ENCODE data around the gene IFNL4. TPM values are rescaled to one million over a fixed set of nuclear protein-coding genes. Genes with fewer than 3 reads are reported as not detected.

The IFNL4 gene
- total and polyA plus RNA-seq, 9 of the 15 experiments (the other 6 are each of a cell fraction or from before 2014, with no cell fraction given): not detected

GRCh38 chr19:39251081-39251480 lies 2.4 kb upstream of the IFNL4 start:
- Histone ChIP-seq H3K9me3 (replicated peaks; ENCODE audit: control insufficient read depth, insufficient read depth, low read depth, low read length) (no peaks in the 10 kb centered on the region), H3K4me1 (replicated peaks in 1 of 2; ENCODE audit: control insufficient read depth in 2 of 2, insufficient read depth in 2 of 2, low read length in 2 of 2) (peaks cover 38 to 51% of the 10 kb centered on the region in 2 experiments), H3K4me3 (no peak overlapping the region), H3K36me3 (ENCODE audit: control insufficient read depth, insufficient read depth, low read length) (no peaks in the 10 kb centered on the region), H4K20me1 (replicated peaks; ENCODE audit: control insufficient read depth, insufficient read depth, low read length) (no peaks in the 10 kb centered on the region), H3K9ac (ENCODE audit: insufficient read depth in 1 of 2, low read depth in 2 of 2, low read length in 2 of 2) (no peak overlapping the region), H3K27ac (ENCODE audit: extremely low read depth, low read depth, low read length) (no peak overlapping the region), H3K4me2 (ENCODE audit: insufficient read depth, low read length) (no peak overlapping the region), H3K9me1 (ENCODE audit: control insufficient read depth, insufficient read depth, low read length) (no peaks in the 10 kb centered on the region), H3K79me2 (ENCODE audit: control insufficient read depth, insufficient read depth, low read length) (no peaks in the 10 kb centered on the region), H3K27me3 (ENCODE audit: control insufficient read depth in 2 of 2, insufficient read depth in 2 of 2, low read length in 2 of 2) (no peaks in the 10 kb centered on the region), H2AFZ (ENCODE audit: low read depth, low read length) (no peak overlapping the region)
- intact Hi-C loops (cut with micrococcal nuclease): loop anchor here (10.0 kb wide), 1 partner anchor 54 kb away; no protein-coding TSS in a partner anchor
- TF ChIP-seq MEF2D (tag; conservative IDR thresholded peaks at IDR 0.05; ENCODE audit: low read depth) (no peak), NR2C1 (IDR thresholded peaks at IDR 0.05) (no peak), NR2C1 (tag; IDR thresholded peaks at IDR 0.05) (0 out of 2 replicates have a peak, but pooled peaks have one; percentile 14), DDX20 (tag; IDR thresholded peaks at IDR 0.05; ENCODE audit: low read depth) (0 out of 2 replicates have a peak, but pooled peaks have one; percentile 25), ZNF592 (IDR thresholded peaks at IDR 0.05) (0 out of 2 replicates have a peak, but pooled peaks have one; percentile 40)
- WGBS (ENCODE audit: insufficient coverage, low coverage, missing lambda C conversion rate): 24% methylated on average over 4 of the region's 5 CpGs
- FAIRE-seq: no peak
- in situ Hi-C loops (cut with MboI): no loop called here
- CTCF ChIA-PET (ENCODE audit: low intra/inter-chr PET ratio): no interaction called here
- no peak for DNase-seq (ENCODE audit: extremely low read depth in 1 of 4, low spot score in 3 of 4)
- no peak for ATAC-seq
- no TSS peak for BruUV-seq (replicated peaks)
- POLR2A ChIA-PET: no interaction called here

Measured in K562 (cell line).